GM23248 (cell line): ENCODE results near the gene HRH1. TPM values are rescaled to one million over a fixed set of nuclear protein-coding genes. Genes with fewer than 3 reads are reported as not detected.

Experiments
- DNase-seq: peaks from one replicate; pipeline ENCODE4 v3.0.0-alpha.2; 2015
- H2AFZ ChIP-seq: fragments of 200-600 bp; sonication (generic); 2 replicates; pipeline ENCODE4 v1.6.1; 2016; ENCODE audit warnings: antibody characterized with exemption
- H3F3A ChIP-seq: fragments of 200-600 bp; sonication (generic); 2 replicates; pipeline ENCODE4 v1.6.1; 2016; ENCODE audit warnings: mild to moderate bottlenecking, antibody characterized with exemption, mixed run types; ENCODE audit not compliant: insufficient read depth
- H3K27ac ChIP-seq: fragments of 200-600 bp; sonication (generic); 2 replicates; pipeline ENCODE4 v1.5.1; 2016; ENCODE audit warnings: mild to moderate bottlenecking
- H3K27me3 ChIP-seq: fragments of 200-600 bp; sonication (generic); replicated peaks from 2 replicates; pipeline ENCODE4 v1.6.1; 2016; ENCODE audit warnings: mild to moderate bottlenecking; ENCODE audit not compliant: insufficient read depth
- H3K36me3 ChIP-seq: fragments of 200-600 bp; sonication (generic); 2 replicates; pipeline ENCODE4 v1.6.1; 2016; ENCODE audit warnings: low read depth, mild to moderate bottlenecking
- H3K4me1 ChIP-seq: fragments of 200-600 bp; sonication (generic); 2 replicates; pipeline ENCODE4 v1.6.1; 2016; ENCODE audit warnings: mild to moderate bottlenecking; ENCODE audit not compliant: insufficient read depth
- H3K4me2 ChIP-seq: fragments of 200-600 bp; sonication (generic); one replicate; pipeline ENCODE4 v1.6.1; 2016; ENCODE audit warnings: mild to moderate bottlenecking; ENCODE audit not compliant: unreplicated experiment
- H3K4me3 ChIP-seq: fragments of 200-600 bp; sonication (generic); 2 replicates; pipeline ENCODE4 v1.5.1; 2016; ENCODE audit warnings: mild to moderate bottlenecking
- H3K79me2 ChIP-seq: fragments of 200-600 bp; sonication (generic); 2 replicates; pipeline ENCODE4 v1.6.1; 2016; ENCODE audit warnings: mild to moderate bottlenecking; ENCODE audit not compliant: insufficient read depth
- H3K9ac ChIP-seq: fragments of 200-600 bp; sonication (generic); 2 replicates; pipeline ENCODE4 v1.6.1; 2016; ENCODE audit warnings: mild to moderate bottlenecking
- H3K9me2 ChIP-seq: fragments of 200-600 bp; sonication (generic); 2 replicates; pipeline ENCODE4 v1.6.1; 2016; ENCODE audit warnings: mixed run types, mild to moderate bottlenecking, moderate library complexity; ENCODE audit not compliant: insufficient read depth
- H3K9me3 ChIP-seq: fragments of 200-600 bp; sonication (generic); one replicate; pipeline ENCODE4 v1.6.1; 2017; ENCODE audit warnings: low read depth
- H4K20me1 ChIP-seq: fragments of 200-600 bp; sonication (generic); 2 replicates; pipeline ENCODE4 v1.6.0; 2016; ENCODE audit not compliant: insufficient read depth
- EZH2 ChIP-seq: fragments of 200-600 bp; sonication (generic); IDR thresholded peaks from 2 replicates; pipeline ENCODE4 v1.6.1; 2018; ENCODE audit warnings: antibody characterized with exemption, mild to moderate bottlenecking; ENCODE audit not compliant: insufficient read depth, poor library complexity, severe bottlenecking
- EZH2phosphoT487 ChIP-seq: fragments of 200-600 bp; sonication (generic); IDR thresholded peaks from 2 replicates; pipeline ENCODE4 v1.6.1; 2018; ENCODE audit warnings: antibody characterized with exemption, moderate library complexity, mild to moderate bottlenecking, low read depth; ENCODE audit not compliant: insufficient read depth
- WGBS, 2 experiments: methylation state at CpG; one replicate each; pipeline ENCODE4 v1.1.6; 2015 to 2017; ENCODE audit warnings: low lambda C conversion rate in 2 of 2, low coverage in 1 of 2; ENCODE audit errors: missing lambda C conversion rate in 2 of 2; 5-methylcytosine and 5-hydroxymethylcytosine counted together
- in situ Hi-C: fragments of 300-500 bp; cut with MboI; formaldehyde crosslinking; loops from 2 replicates; pipeline ENCODE4 v1.15.0; 2020
- polyA plus RNA-seq: library from polyadenylated mRNA; unstranded; fragments of >200 nt; fragmentation: Nextera tagmentation; extraction: Ambion mirVana; gene quantifications from 2 replicates; pipeline ENCODE4 v1.2.1, GENCODE V29; 2016
- total RNA-seq: library from RNA; depleted of rRNA; stranded (reverse); fragments of >200 nt; shearing (Covaris generic); gene quantifications from 2 replicates; pipeline ENCODE4 v1.2.3, GENCODE V29; 2014

HRH1 gene
- total and polyA plus RNA-seq, 2 experiments from 2014 or later, result 7.1 to 9.0 TPM

GRCh38 chr3:11188231-11188630, 33.9 kb downstream of the HRH1 start:
- no peak overlapping the region for H3K4me3 ChIP-seq
- H2AFZ ChIP-seq, result no peak overlapping the region
- DNase-seq, result no peak
- H3K4me2 ChIP-seq, result no peak overlapping the region
- H3K4me1 ChIP-seq, result peaks cover 27% of the 10 kb centered on the region
- H3K9me3 ChIP-seq, result no peaks in the 10 kb centered on the region
- in situ Hi-C loops, result no loop called here
- H3K79me2 ChIP-seq, result peaks cover 47% of the 10 kb centered on the region
- H3F3A ChIP-seq, result peaks cover 24% of the 10 kb centered on the region
- H3K9ac ChIP-seq, result no peak overlapping the region
- no peaks in the 10 kb centered on the region for H4K20me1 ChIP-seq
- TF ChIP-seq EZH2 (no peak), EZH2phosphoT487 (no peak)
- no peaks in the 10 kb centered on the region for H3K9me2 ChIP-seq
- no peaks in the 10 kb centered on the region for H3K36me3 ChIP-seq
- WGBS, 2 experiments, result 81% methylated on average over 6 of the region's 6 CpGs
- H3K27ac ChIP-seq, result no peak overlapping the region
- H3K27me3 ChIP-seq, result no peaks in the 10 kb centered on the region

GRCh38 chr3:11195201-11195600, 40.9 kb downstream of the HRH1 start:
- H3K4me2 ChIP-seq, result peak overlapping the region; percentile 71
- TF ChIP-seq EZH2 (no peak), EZH2phosphoT487 (no peak)
- 9 to 11% methylated on average over 5 of the region's 5 CpGs for WGBS, 2 experiments
- H3K4me3 ChIP-seq, result peak overlapping the region; percentile 63
- peak overlapping the region; percentile 64 for H2AFZ ChIP-seq
- H3K4me1 ChIP-seq, result peaks cover 26% of the 10 kb centered on the region
- H3K79me2 ChIP-seq, result peaks cover 72% of the 10 kb centered on the region
- peaks cover 29% of the 10 kb centered on the region for H3F3A ChIP-seq
- no peaks in the 10 kb centered on the region for H3K9me2 ChIP-seq
- DNase-seq, result peak; percentile 35
- H3K36me3 ChIP-seq, result no peaks in the 10 kb centered on the region
- no peaks in the 10 kb centered on the region for H4K20me1 ChIP-seq
- in situ Hi-C loops, result no loop called here
- peak overlapping the region; percentile 77 for H3K9ac ChIP-seq
- H3K27ac ChIP-seq, result peak overlapping the region; percentile 90
- no peaks in the 10 kb centered on the region for H3K27me3 ChIP-seq
- no peaks in the 10 kb centered on the region for H3K9me3 ChIP-seq

GRCh38 chr3:11195721-11196332, 41.5 kb downstream of the HRH1 start:
- Histone ChIP-seq H3K9me2 (no peaks in the 10 kb centered on the region), H2AFZ (peak overlapping the region; percentile 64), H3K9ac (peak overlapping the region; percentile 77), H3K4me2 (peak overlapping the region; percentile 71), H3K27me3 (no peaks in the 10 kb centered on the region), H3K79me2 (peaks cover 72% of the 10 kb centered on the region), H3F3A (peaks cover 35% of the 10 kb centered on the region), H3K27ac (peak overlapping the region; percentile 90), H3K4me1 (peaks cover 32% of the 10 kb centered on the region), H4K20me1 (no peaks in the 10 kb centered on the region), H3K9me3 (no peaks in the 10 kb centered on the region), H3K36me3 (no peaks in the 10 kb centered on the region), H3K4me3 (peak overlapping the region; percentile 63)
- peak; percentile 78 for DNase-seq
- 2 to 4% methylated on average over 10 of the region's 10 CpGs for WGBS, 2 experiments
- TF ChIP-seq EZH2phosphoT487 (no peak), EZH2 (no peak)
- in situ Hi-C loops, result no loop called here

- no peak for TF ChIP-seq EZH2
- TF ChIP-seq EZH2phosphoT487, result no peak
- peaks cover 71% of the 10 kb centered on the region for H3K79me2 ChIP-seq
- peaks cover 41% of the 10 kb centered on the region for H3F3A ChIP-seq
- H3K36me3 ChIP-seq, result no peaks in the 10 kb centered on the region
- H3K4me3 ChIP-seq, result no peak overlapping the region
- 41 to 52% methylated on average over 1 of the region's 1 CpG for WGBS, 2 experiments
- H4K20me1 ChIP-seq, result no peaks in the 10 kb centered on the region
- in situ Hi-C loops, result no loop called here
- no peak overlapping the region for H2AFZ ChIP-seq
- H3K4me2 ChIP-seq, result no peak overlapping the region
- no peak overlapping the region for H3K9ac ChIP-seq
- 0 out of 2 replicates have a peak overlapping the region, but pooled peaks have one; percentile 29 for H3K27ac ChIP-seq
- H3K4me1 ChIP-seq, result peaks cover 44% of the 10 kb centered on the region
- H3K27me3 ChIP-seq, result no peaks in the 10 kb centered on the region
- peak; percentile 10 for DNase-seq
- no peaks in the 10 kb centered on the region for H3K9me2 ChIP-seq
- no peaks in the 10 kb centered on the region for H3K9me3 ChIP-seq
Observed at GRCh38 chr3:11197484-11197883, 43.2 kb downstream of the HRH1 start.
